Astrocyte of the hippocampus (primary cell): Measurements from ENCODE around the gene PLA2G12A.
"Not testable (repeated sequence)": the region's sequence is repeated elsewhere in the genome, so short reads cannot be mapped to it uniquely, and the experiment has no call there.

Experiments used
- DNase-seq: peaks from one replicate; pipeline ENCODE4 v3.0.0; 2011; ENCODE audit warnings: low read depth, low spot score

PLA2G12A gene

DNA sequence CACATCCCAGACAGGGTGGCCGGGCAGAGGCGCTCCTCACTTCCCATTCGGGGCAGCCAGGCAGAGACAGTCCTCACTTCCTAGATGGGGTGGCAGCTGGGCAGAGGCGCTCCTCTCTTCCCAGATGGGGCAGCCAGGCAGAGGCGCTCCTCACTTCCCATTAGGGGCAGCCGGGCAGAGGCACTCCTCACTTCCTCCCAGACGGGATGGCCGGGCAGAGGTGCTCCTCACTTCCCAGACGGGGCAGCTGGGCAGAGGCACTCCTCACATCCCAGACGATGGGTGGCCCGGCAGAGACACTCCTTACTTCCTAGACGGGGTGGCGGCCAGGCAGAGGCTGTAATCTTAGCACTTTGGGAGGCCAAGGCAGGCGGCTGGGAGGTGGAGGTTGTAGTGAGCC, 50.9 kb downstream of the PLA2G12A start:
- not testable (repeated sequence) for DNase-seq

- not testable (repeated sequence) for DNase-seq
Measured at GRCh38 chr4:109678472-109678871, 51.4 kb downstream of the PLA2G12A start.

DNA sequence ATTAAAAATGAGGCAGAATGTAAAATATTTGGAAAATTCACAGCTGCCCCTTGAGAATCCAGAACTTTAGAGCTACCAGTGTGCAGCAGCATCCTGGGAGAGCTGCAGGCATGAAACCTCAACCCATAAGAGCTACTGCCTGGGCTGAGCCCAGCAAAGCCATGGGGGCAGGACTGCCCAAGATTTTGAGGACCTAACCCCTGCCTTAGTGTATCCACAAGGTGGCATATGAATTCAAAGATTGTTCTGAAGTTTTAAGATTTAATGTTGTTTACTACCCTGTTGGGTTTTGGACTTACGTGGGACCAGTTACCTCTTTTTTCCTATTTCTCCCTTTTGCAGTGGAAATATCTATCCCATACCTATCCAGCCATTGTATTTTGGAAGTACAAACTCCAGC, 53.0 kb downstream of the PLA2G12A start:
- DNase-seq: no peak

DNA sequence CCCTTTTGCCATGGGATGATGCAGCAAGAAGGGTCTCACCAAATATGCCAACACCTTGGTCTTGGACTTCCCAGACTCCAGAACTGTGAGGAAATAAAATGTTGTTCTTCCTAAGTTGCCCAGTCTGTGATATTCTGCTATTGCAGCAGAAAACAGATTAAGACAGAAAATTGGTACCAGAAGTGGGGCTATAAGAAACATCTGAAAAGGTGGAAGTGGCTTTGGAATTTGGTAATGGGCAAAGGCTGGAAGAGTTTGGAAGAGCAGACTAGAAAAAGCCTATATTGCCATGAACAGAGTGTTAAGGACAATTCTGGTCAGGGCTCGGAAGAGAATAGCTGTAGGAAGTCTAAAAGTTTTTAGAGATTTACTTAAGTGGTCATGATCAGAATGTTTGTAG, 54.0 kb downstream of the PLA2G12A start:
- DNase-seq: no peak

DNA sequence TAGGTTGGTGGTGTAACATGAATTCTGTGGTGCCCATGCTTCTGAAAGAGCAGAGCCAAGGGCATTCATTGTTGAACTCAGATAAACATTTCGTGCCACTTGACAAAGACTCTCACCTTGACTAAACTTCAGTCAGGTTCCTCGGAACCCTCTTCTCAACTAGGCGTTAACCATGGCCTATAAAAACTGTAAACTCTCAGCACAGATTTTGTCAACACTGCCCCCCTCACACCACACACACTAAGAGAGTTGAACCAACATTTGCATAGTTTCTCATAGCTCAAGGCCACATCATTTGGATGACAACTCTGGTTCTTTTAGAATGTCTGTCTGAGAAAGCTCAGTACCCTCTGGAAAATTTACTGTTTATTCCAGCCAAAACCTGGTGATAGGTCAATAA, 54.7 kb downstream of the PLA2G12A start:
- DNase-seq: no peak

GRCh38 chr4:109673303-109673702, 56.6 kb downstream of the PLA2G12A start:
- DNase-seq: no peak

DNA sequence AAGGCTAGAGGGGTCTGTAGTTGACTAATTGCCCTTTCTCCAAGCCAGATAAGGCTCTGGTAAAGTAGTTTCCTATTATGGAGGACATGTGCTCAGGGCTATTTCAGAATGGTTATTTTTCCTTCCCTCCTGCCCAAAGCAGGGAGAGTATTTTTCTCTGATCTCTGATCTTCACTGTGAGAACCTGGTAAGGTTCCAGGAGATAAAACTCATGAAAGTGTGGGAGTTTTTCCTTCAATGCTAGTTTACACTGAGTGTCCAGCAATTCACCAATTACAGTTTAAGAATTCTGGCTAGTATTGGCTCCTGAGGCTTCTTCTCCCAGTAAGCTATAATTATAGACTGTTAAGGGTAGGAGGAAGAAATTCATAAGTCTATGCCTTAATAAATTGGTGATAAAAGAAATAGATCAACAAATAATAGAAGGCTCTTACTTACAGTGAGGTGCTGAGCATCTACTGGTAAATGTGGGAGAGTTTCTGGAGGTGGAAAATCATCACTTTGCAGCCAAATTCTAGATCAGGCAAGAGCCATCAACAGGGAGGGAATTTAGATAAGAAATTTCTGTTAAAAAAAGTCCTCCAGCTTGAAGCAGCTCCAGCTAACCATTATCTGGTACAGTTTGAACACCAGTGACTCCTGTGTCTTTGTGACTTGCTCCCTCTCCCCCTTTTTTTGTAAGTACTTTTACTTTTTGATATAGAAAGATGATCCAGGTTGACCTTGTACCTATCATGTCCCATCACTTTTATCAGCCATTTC, 57.5 kb downstream of the PLA2G12A start:
- DNase-seq: no peak

- no peak for DNase-seq
Measured at GRCh38 chr4:109671350-109671749, 58.5 kb downstream of the PLA2G12A start.

DNA sequence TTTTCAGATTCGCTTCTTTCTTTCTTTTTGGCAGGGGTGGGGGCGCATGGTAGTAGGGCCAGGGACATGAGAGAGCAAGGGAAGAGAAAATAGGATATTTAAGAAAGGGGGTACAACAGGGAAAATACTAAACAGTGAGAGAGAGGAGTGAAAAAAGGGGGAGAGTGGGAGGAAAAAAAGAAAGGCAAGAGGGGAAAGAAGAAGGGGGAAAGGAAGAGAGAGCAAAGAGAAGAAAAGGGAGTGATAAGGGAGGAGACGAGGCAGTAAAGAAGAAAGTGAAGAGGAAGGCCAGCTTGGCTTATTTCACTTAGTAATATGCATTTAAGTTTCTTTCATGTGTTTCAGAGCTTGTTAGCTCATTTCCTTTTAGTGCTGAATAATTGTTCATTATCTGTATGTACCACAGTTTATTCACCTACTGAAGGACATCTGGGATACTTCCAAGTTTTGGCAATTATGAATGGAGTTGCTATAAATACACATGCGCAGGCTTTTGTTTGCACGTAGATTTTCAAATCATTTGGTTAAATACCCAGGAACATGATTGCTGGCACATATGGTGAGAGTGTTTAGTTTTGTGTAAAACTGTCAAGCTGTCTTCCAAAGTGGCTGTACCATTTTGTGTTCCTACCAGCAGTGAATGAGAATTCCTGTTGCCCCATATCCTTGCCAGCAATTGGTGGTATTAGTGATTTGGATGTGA, 63.9 kb downstream of the PLA2G12A start:
- peak; percentile 10 for DNase-seq

DNA sequence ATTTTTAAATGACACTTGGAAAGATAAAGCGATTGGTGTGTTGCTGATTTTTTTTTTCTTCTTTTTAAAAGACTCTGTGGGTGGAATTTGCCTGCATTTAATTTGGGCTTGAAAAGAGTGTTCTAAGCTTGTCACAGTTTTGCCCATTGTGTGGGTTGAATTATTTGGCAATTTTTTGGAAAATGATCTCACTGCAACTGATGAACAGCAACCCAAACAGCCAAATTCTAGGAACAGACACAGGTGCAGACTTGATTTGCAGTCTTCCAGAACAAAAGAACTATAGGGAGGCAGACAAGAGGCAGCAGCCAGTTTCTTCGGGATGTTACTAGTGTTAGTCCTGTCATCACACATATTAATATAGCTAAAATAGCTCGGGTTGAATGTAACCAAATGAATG, 67.1 kb downstream of the PLA2G12A start:
- DNase-seq: no peak

- DNase-seq: no peak
Measured at GRCh38 chr4:109662116-109662515, 67.8 kb downstream of the PLA2G12A start.
